Muscle layer of colon (tissue), 2 donors: Measurements from ENCODE around the gene USP15.
"Not testable (repeated sequence)": the region's sequence is repeated elsewhere in the genome, so short reads cannot be mapped to it uniquely, and the experiment has no call there.

Source experiments
- H3K27ac ChIP-seq: one replicate; pipeline ENCODE4 v1.7.0; 2013; ENCODE audit warnings: low read depth, mild to moderate bottlenecking, low read length, moderate library complexity
- H3K27me3 ChIP-seq, 2 donors: one replicate each; pipeline ENCODE4 v1.7.0; 2013; ENCODE audit warnings: low read length in 2 of 2, mild to moderate bottlenecking in 2 of 2; ENCODE audit not compliant: insufficient read depth in 2 of 2, control insufficient read depth in 1 of 2
- H3K36me3 ChIP-seq: one replicate; pipeline ENCODE4 v1.7.0; 2013; ENCODE audit warnings: mild to moderate bottlenecking, low read length; ENCODE audit not compliant: insufficient read depth
- H3K4me1 ChIP-seq: one replicate; pipeline ENCODE4 v1.7.0; 2013; ENCODE audit warnings: mild to moderate bottlenecking, low read length; ENCODE audit not compliant: insufficient read depth
- H3K4me3 ChIP-seq, 2 donors: one replicate each; pipeline ENCODE4 v1.7.0; 2013; ENCODE audit warnings: low read length in 2 of 2, low read depth in 1 of 2, mild to moderate bottlenecking in 1 of 2, moderate library complexity in 1 of 2
- H3K9ac ChIP-seq: one replicate; pipeline ENCODE4 v1.7.0; 2013; ENCODE audit warnings: low read length
- H3K9me3 ChIP-seq: one replicate; pipeline ENCODE4 v1.7.0; 2013; ENCODE audit warnings: mild to moderate bottlenecking, low read length
- donor health status: abdominal sarcoma.
- donor health status: Adenocarcinoma of cecum.

USP15 gene

DNA sequence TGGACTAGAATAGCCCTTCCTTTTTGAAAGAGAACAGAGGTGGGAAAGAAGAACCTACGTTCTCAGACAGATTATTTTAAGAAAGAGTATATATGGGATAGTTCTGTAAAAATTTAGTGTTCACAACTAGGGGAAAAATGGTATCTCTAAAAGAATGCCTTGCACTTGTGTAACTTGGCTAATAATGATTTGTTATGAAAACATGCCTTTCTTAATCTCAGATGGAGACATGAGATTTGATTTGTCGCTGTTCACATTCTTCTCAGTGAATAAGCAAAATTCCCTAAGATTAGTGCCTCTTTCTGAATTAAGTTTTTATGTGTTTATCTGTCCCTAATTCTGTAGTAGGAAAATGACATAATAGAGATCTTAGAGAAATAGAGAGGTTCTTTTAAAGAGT is 100.8 kb downstream of the USP15 start:
- Histone ChIP-seq H3K36me3 (no peaks in the 10 kb centered on the region), H3K27ac (no peak overlapping the region), H3K9me3 (no peaks in the 10 kb centered on the region), H3K9ac (no peak overlapping the region), H3K27me3 (no peaks in the 10 kb centered on the region), H3K4me3 (no peak overlapping the region), H3K4me1 (no peaks in the 10 kb centered on the region)

DNA sequence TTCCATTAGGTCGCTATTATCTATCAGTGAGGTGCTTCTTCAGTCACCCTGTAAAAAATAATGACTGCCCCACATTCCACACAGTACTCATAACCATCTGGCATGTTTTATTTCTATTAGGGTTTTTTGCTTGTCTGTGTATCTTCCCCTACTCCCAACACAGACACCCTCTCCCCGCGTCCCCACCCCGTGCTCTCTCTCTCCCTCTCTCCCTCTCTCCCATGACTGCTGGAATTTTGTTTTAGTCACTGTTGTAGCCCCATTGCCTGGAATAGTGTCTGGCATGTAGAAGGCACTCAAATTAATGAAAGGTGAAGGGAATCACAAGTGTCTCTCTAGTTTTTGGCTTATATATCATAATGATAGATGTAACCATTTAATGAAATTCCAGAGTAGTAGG is 103.3 kb downstream of the USP15 start:
- no peaks in the 10 kb centered on the region for H3K9me3 ChIP-seq
- no peaks in the 10 kb centered on the region for H3K4me1 ChIP-seq
- H3K27ac ChIP-seq = no peak overlapping the region
- H3K36me3 ChIP-seq = no peaks in the 10 kb centered on the region
- no peak overlapping the region for H3K4me3 ChIP-seq
- H3K9ac ChIP-seq = no peak overlapping the region
- no peaks in the 10 kb centered on the region for H3K27me3 ChIP-seq

DNA sequence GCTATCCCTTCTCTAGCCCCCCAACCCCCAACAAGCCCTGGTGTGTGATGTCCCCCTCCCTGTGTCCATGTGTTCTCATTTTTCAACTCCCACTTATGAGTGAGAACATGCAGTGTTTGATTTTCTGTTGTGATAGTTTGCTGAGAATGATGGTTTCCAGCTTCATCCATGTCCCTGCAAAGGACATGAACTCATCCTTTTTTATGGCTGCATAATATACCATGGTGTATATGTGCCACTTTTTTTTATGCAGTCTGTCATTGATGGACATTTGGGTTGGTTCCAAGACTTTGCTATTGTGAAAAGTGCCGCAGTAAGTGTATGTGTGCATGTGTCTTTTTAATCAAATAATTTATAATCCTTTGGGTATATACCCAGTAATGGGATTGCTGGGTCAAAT is 104.5 kb downstream of the USP15 start:
- H3K27ac ChIP-seq, H3K4me3 ChIP-seq, H3K27me3 ChIP-seq, H3K4me1 ChIP-seq, H3K36me3 ChIP-seq, H3K9ac ChIP-seq, H3K9me3 ChIP-seq: not testable (repeated sequence)

DNA sequence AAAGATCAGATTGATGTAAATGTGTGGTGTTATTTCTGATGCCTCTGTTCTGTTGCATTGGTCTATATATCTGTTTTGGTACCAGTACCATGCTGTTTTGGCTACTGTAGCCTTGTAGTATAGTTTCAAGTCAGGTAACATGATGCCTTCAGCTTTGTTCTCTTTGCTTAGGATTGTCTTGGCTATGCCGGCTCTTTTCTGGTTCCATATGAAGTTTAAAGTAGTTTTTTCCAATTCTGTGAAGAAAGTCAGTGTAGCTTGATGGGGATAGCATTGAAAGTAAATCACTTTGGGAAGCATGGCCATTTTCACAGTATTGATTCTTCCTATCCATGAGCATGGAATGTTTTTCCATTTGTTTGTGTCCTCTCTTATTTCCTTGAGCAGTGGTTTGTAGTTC is 105.6 kb downstream of the USP15 start:
- not testable (repeated sequence) for H3K27me3 ChIP-seq, H3K4me1 ChIP-seq, H3K4me3 ChIP-seq, H3K9me3 ChIP-seq, H3K36me3 ChIP-seq, H3K9ac ChIP-seq, H3K27ac ChIP-seq

DNA sequence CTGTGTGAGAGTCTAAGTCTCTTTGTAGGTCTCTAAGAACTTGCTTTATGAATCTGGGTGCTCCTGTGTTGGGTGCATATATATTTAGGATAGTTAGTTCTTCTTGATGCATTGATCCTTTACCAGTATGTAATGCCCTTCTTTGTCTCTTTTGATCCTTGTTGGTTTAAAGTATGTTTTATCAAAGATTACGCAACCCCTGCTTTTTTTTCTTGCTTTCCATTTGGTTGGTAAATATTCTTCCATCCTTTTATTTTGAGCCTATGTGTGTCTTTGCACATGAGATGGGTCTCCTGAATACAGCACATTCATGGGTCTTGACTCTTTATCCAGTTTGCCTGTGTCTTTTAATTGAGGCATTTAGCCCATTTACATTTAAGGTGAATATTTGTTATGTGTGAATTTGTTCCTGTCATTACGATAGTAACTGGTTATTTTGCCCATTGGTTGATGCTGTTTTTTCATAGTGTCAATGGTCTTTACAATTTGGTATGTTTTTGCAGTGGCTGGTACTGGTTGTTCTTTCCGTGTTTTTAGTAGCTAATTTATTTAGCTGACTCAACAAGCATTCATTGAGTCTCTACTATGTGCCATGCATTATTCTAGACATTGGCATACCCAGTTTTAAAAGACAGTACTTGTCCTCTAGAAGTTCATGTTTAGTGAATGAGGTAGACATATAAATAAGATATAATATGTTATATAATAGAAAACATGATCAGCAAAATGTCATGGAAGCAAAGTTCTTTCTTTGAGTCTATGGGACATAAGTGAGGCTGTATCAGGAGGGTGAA is 108.4 kb downstream of the USP15 start:
- H3K9ac ChIP-seq, H3K9me3 ChIP-seq, H3K36me3 ChIP-seq, H3K27me3 ChIP-seq, H3K27ac ChIP-seq, H3K4me3 ChIP-seq, H3K4me1 ChIP-seq: not testable (repeated sequence)

DNA sequence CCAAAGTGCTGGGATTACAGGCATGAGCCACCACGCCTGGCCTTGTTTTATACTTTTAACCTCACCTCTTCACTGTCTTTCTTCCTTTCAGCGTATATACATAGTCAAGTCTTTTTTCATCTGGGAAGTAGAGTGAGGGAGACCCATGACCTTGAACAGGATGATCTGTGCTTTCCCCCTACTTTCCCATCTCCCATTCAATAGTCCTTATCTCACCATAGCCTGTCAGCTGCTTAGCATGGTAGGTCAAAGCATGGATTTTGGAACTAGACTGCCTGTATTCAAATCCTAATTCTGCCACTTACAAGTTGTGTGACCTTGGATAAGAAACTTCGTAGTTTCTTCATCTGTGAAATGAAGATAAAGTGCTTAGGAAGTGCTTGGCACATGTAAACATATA is 110.0 kb downstream of the USP15 start:
- H3K4me3 ChIP-seq = no peak overlapping the region
- no peaks in the 10 kb centered on the region for H3K4me1 ChIP-seq
- no peak overlapping the region for H3K27ac ChIP-seq
- no peaks in the 10 kb centered on the region for H3K36me3 ChIP-seq
- H3K27me3 ChIP-seq = no peaks in the 10 kb centered on the region
- H3K9me3 ChIP-seq = no peaks in the 10 kb centered on the region
- no peak overlapping the region for H3K9ac ChIP-seq

DNA sequence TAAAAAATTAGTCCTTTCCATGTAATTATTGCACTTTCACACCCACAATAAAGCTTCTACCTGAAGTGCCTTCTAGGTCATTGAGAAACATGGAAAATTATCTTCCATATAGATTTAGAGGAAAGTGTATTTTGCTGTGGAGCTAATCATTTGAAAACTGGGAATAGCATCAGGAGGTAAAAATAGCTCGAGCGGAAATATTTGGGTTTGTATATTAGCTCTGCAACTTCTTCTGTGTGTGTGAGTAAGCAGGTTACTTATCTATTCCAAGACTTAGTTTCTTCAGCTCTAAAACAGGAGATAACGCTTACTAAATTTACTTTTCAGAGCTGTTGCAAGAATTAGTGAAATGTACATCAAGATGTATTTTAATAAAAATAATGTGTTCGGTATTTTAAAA is 111.5 kb downstream of the USP15 start:
- H3K36me3 ChIP-seq = no peaks in the 10 kb centered on the region
- no peaks in the 10 kb centered on the region for H3K9me3 ChIP-seq
- H3K4me1 ChIP-seq = no peaks in the 10 kb centered on the region
- no peak overlapping the region for H3K4me3 ChIP-seq
- H3K27ac ChIP-seq = no peak overlapping the region
- H3K27me3 ChIP-seq = no peaks in the 10 kb centered on the region
- H3K9ac ChIP-seq = no peak overlapping the region

DNA sequence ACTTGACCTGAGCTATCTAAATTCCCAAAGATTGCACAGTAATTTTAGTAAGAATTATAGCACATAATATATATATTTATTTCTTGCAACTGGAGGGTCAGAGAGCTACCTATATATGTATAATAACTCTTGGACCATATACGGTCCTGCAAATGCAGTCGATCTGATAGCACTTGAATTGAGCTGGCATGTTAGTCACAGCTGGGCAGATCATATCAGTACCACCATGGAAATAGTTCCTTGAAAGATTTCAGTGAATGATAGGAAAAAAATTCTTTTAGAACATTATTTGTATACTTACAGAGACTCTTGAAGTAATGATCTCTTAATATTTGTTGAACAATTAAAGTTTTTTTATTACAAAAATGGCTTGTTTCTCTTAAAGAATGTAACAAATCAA is 111.9 kb downstream of the USP15 start:
- Histone ChIP-seq H3K36me3 (no peaks in the 10 kb centered on the region), H3K9me3 (no peaks in the 10 kb centered on the region), H3K4me3 (no peak overlapping the region), H3K4me1 (no peaks in the 10 kb centered on the region), H3K9ac (no peak overlapping the region), H3K27me3 (no peaks in the 10 kb centered on the region), H3K27ac (no peak overlapping the region)

DNA sequence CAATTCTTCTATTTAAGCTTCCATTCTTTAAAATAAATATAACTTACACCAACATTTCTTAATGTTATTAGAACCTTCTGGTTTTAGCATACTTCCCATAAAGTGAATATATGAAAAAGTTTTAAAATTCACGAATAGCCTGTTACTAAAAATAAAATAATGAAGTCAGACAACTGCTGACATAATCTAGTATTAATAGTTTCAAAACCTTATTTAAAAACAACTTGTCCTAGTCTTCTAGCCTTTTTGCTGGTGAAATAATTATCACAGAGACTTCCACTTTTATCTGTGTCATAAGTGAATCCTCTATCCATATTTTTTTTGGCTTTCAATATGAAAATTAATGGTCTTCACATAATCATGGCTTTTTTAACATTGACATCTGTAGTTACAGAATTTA is 112.6 kb downstream of the USP15 start:
- no peak overlapping the region for H3K9ac ChIP-seq
- no peak overlapping the region for H3K4me3 ChIP-seq
- H3K9me3 ChIP-seq = no peaks in the 10 kb centered on the region
- no peaks in the 10 kb centered on the region for H3K27me3 ChIP-seq
- H3K4me1 ChIP-seq = no peaks in the 10 kb centered on the region
- no peak overlapping the region for H3K27ac ChIP-seq
- no peaks in the 10 kb centered on the region for H3K36me3 ChIP-seq

DNA sequence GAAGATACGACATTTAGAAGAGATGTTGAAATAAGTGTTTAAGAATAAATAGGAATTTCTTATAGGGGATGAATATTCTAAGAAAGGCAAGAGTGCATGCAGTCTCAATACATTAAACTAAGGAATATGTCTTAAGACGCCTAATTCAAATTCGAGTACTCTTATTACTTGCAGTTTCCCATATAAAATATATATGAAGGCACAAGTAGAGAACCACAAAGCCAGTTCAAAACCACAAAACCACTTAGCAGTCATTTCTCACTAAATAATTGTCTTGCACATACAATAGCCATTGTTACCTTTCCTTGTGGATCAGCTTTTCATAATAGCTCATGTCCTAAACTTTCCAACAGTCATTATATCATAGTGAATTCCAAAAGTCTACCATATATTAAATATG is 115.4 kb downstream of the USP15 start:
- Histone ChIP-seq H3K4me1 (no peaks in the 10 kb centered on the region), H3K27ac (no peak overlapping the region), H3K9me3 (no peaks in the 10 kb centered on the region), H3K27me3 (no peaks in the 10 kb centered on the region), H3K36me3 (no peaks in the 10 kb centered on the region), H3K4me3 (no peak overlapping the region), H3K9ac (no peak overlapping the region)

DNA sequence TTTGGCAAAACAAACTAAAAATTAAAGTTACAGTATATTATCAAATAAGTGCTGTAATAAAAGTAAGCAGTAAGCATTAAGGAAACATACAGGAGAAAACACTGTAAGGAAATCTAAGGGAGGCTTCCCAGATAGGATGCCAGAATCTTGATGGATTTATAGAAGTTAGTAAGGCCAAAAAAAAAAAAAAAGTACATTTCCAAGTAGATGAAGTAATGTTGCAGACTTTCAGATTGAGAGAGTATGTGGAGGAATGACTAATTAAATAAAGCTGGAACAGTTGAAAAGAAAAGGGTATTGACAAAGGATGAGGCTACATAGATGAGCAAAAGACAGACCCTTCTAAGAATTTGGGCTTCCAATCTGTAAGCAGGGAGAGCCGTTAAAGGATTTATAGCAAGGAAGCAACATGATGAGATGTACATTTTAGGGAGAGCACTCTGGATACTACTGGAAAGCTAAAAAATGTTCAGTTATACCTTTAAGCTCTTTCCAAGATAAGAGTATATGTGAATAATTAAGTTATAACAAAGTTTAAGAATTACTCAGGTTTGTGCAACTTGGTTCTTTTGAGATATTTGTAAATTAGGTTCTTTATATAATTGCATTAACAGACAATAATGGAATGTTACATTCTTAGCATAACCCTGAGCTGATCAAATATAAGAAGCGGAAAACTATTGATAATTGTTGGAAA is 119.0 kb downstream of the USP15 start:
- H3K9me3 ChIP-seq = no peaks in the 10 kb centered on the region
- H3K4me3 ChIP-seq = no peak overlapping the region
- no peaks in the 10 kb centered on the region for H3K27me3 ChIP-seq
- no peaks in the 10 kb centered on the region for H3K36me3 ChIP-seq
- H3K4me1 ChIP-seq = no peaks in the 10 kb centered on the region
- no peak overlapping the region for H3K9ac ChIP-seq
- no peak overlapping the region for H3K27ac ChIP-seq

DNA sequence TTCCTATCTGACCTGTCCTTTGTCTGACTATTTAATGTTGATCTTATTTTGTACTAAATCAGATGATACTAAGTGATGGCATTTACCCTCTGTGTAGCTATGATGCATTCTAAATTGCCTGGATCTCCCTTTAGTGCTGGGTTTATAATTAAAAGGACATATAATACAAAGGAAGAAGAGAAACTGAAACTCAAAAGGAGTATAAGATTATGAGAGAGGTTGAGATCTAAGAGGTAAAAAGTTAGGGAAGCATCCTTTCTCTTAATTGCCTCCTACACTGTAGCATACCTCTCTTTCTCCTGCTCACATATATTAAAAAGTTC is 119.5 kb downstream of the USP15 start:
- Histone ChIP-seq H3K4me1 (no peaks in the 10 kb centered on the region), H3K27me3 (no peaks in the 10 kb centered on the region), H3K9me3 (no peaks in the 10 kb centered on the region), H3K9ac (no peak overlapping the region), H3K4me3 (no peak overlapping the region), H3K27ac (no peak overlapping the region), H3K36me3 (no peaks in the 10 kb centered on the region)
